Ammon's horn (tissue), 1 donor: Measurements from ENCODE around the gene RAPGEFL1.
A peak's percentile ranks its signal among the peaks of the same experiment; 100 is the strongest.
"Not testable (repeated sequence)": the region's sequence is repeated elsewhere in the genome, so short reads cannot be mapped to it uniquely, and the experiment has no call there.

ENCODE experiments used
- DNase-seq: peaks from one replicate; pipeline ENCODE4 v3.0.0-alpha.2; 2016; ENCODE audit warnings: low spot score

Gene RAPGEFL1

DNA sequence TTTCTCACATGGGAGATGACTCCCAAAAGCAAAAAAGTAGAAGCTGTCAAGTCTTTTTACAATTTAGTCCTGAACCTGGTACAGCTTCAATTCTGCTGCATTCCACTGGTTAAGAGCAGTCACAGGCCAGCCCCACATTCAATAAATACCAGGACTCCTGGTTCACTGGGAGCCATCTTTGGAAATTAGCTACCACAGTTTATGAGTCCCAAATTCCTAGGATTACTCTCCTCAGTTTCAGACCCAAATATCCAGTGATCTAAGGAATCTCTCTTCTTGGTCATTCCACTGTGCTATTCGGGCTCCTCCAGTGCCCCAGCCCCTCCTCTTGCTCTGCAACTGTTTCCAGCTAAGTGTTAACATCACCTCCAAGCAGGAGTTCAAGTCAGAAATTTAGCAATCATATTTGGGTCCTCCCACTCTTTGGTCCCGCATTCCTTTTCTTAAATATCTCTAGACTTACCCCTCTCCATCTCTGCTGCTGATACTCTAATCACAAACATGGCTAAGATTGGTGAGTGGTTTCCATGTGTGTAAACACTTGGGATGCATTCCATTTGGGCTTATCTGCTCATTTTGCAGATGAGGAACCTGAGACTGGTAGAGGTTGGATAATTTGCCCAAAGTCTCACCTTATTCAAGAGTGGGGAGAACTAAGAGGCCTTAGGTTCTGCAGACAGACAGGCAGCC is 32.3 kb downstream of the RAPGEFL1 start:
- DNase-seq, result no peak

DNA sequence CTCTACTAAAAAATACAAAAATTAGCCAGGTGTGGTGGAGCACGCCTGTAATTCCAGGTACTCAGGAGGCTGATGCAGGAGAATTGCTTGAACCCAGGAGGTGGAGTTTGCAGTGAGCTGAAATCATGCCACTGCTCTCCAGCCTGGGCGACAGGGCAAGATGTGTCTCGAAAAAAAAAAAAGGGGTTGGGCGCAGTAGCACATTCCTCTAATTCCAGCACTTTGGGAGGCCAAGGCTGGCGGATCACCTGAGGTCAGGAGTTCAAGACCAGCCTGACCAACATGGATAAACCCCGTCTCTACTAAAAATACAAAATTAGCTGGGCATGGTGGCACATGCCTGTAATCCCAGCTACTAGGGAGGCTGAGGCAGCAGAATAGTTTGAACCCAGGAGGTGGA is 36.6 kb downstream of the RAPGEFL1 start:
- DNase-seq, result not testable (repeated sequence)

DNA sequence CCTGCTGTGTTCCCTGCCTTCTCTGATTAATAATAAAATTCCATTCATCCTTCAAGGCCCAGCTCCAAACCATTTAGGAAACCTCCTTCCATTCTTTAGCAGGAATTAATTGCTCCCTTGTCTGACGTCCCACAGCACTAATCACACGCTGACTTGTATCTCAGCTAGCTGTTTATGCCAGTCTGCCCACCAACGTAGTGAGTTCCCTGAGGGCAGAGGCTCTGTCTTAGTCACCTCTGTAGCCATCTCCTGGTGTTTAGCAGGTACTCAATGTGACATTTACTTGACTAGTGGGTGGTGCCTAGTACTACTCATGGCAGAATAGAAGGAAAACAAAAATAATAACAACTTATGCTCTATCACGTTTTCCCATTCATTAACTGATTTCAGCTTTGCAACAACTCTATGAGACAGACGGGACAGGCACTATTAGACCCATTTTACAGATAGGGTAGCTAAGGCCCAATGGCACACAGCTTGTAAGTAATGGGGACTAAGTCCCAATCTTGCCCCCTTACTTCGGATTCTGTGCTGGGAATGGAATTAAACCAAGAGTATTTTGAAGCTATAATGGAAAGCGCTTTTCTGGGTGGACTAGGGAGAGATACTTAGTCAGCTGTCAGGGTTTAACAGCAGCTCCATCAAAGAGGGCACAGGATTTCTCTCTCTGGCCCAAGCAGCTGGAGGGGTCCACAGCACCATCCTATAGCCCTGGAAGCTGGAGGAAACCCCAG is 40.9 kb downstream of the RAPGEFL1 start:
- no peak for DNase-seq

DNA sequence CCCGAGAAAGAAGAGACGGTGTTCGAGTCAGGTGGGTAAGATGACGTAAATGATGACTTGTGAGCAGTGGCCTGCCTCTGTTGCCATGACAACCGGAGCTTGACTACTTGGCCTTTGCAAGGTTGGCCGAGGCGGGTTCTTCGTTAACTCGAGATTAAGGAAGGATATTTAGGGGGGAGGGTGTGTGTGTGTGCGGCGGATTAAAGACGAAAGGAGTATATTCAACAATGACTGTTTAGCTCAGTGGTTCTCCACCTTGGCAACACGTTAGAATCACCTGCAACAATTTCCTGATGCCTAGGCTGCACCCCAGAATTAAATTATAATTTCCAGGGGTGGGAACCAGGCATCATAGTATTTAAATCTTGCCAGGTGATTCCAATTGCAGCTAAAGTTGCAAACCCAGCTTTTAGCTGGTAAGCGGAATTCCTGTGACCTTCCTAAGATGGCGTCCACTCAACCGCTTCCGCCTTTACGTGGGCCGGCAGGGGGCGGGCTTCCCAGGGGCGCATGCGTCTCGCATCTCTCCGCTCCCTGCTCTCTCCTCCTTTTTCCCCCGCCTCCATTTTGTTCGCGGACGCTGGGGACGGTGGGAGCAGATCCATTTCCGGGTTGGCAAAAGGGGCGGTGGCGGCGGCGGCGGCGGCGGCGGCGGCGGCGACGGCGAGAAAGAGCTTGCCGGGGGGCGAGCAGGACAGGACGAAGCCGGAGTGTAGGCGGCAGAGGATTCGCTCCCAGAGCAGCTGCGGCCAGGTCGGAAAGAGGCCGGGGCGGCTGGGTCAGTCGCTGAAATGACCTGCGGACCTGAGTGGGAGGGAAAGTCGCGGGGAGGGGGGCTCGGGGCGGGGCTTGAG is 41.7 kb downstream of the RAPGEFL1 start, which contains the start of gene WIPF2:
TSS of gene WIPF2 (plus strand) at position 565 of the 854 bp plus-strand sequence. CDS start 37,156 bp downstream, outside the sequence.
- DNase-seq, result peak; percentile 96

DNA sequence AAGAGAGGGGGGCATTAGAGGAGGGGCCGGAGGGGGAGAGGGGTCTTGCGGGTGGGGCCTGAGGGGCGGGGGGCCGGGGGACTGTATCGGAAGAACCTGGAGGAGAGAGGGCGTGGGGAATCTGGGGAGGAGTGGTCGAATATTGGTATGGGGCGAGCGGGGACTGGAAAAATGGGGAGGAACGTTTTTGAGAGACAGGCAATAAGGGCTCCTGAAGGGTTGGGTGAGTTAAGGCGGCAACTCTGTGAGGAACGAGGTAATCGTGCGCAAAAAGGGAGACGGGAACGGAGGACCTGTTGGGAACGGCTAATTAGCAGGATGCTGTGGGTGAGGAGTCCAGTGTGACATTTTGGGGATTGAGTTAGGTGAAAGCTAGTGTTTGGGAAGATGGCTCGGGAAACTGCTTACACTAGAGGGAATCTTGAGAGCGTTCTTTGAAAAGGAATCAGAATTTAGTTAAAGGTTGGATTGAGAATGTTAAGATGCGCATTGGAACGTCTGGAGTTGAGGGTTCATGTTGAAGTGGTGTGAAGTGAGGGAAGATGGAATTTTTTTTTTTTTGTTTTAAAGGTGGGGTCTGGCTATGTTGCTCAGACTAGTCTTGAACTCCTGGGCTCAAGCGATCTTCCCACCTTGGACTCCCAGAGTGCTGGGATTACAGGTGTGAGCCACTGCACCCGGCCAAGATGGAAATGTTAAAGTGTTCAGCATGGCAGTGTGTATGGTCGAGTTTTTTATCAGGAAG is 42.5 kb downstream of the RAPGEFL1 start:
- DNase-seq, result peak; percentile 52

DNA sequence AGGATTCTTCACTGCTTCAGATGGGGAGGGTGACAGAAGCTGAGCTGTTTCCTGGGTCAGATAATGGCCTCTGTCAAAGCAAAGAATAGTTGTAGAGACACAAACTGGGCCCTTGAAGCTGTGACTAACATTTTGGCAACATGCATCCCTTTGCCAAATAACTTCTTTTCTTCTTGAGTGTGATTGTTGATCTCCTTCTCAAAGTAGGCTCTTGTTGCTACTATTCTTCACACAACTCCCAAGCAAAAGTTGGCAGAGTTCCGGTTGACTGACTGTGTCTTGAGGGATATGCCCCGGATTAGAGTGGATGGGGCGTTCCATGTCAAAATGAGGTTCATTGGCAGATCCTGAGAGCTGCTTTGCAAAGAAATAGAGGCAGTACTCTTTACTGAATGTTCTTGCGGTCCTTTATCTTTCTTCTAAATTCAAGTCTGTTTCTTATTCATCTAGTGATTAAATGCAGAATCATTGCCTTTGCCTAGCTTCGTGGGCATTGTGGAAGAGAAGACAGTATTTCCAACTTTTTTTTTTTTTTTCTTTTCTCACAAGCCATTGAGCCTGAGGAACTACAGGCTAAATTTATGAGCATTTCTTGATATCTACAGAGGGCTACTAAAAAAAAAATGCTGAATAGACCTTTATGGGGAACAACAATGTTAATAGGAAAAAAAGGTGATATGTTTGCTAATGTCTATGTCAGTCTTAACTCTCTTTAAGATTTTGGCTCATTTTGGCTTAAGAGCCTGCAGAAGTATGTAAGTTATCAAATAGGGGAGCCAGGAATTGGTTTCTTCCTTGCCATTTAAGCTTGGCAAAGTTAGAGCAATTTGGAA is 47.7 kb downstream of the RAPGEFL1 start:
- DNase-seq, result peak; percentile 77

DNA sequence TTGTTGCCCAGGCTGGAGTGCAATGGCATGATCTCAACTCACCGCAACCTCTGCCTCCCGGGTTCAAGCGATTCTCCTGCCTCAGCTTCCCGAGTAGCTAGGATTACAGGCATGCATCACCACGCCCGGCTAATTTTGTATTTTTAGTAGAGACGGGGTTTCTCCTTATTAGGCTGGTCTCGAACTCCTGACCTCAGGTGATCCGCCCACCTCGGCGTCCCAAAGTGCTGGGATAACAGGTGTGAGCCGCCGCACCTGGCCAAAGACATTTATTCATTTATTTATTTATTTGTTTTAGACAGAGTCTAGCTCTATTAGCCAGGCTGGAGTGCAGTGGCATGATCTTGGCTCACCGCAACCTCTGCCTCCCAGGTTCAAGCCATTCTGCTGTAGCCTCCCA is 51.9 kb downstream of the RAPGEFL1 start:
- DNase-seq, result not testable (repeated sequence)

DNA sequence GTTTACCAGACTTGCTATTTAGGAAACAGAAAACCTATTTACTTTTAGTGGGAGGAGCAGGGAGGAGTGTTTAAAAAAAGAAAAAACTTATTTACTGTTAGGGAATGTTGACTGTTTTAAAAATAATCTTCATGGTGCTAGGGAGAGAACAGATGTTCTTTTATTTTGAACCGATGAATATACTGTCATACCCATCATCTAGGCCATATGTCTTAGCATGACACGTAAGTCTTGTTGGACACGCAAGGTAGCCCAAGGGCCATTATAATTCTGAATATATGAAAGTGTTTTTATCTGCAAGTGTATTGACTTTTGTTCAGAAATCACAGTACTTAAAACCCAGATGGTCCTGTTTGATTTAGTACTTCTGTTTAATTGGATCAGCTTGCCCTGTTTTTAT is 53.4 kb downstream of the RAPGEFL1 start:
- DNase-seq, result no peak

DNA sequence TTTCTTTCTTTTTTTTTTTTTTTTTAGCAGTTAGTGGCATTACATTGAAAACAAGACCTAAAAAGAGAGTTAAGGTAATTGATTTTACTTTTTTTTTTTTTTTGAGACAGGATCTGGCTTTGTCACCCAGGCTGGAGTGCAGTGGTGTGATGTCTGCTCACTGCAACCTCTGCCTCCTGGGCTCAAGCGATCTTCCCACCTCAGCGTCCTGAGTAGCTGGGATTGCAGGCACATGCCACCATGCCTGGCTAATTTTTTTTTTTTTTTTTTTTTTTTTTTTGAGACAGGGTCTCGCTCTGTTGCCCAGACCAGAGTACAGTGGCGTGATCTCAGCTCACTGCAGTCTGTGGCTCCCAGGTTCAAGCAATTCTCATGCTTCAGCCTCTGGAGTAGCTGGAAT is 54.7 kb downstream of the RAPGEFL1 start:
- DNase-seq, result not testable (repeated sequence)

DNA sequence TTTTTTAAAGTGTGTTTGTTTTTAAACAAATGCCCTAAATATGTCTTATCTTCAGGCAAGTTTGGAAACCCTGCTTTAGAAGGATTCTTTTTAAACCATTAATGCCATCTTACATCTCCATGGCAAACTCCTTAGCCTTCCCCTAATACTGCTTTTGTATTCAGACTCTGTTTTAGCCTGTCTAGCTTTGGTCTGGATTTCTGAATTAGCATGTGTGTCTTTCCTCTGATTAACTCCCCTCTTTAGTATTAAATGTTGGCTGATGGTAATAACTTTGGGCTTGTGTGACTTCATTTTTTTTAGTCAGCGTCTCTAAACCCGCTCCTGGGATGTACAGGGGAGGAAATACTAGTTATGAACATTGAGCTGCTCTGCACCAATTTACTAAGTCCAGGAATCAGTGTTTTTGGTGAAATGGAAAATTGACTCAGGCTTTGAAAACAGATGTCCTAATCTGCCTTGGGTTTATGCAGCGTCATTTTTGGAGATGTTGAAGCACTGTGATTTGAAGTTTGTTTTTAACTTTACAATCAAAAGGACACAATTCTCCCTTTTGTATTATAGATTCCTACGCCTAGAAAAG is 64.1 kb downstream of the RAPGEFL1 start:
- DNase-seq, result peak; percentile 10

DNA sequence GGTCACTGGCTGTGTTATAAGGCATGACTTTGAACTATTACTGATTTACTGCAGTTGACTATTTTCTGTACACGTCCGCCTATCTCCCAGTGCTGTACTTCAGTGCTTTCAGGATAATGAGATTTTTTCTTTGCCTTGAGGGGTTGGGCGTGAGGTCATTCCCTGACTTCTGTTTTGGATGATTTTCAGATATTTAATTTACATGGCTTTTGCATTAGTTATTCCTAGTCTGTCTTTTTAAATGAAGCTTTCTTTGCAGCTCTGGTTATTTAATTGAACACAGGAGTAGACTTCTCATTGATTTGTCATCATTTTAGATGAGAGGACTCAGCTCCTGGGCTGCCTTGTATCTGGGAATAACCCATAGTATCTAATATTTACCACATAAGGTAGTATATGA is 65.5 kb downstream of the RAPGEFL1 start:
- no peak for DNase-seq

DNA sequence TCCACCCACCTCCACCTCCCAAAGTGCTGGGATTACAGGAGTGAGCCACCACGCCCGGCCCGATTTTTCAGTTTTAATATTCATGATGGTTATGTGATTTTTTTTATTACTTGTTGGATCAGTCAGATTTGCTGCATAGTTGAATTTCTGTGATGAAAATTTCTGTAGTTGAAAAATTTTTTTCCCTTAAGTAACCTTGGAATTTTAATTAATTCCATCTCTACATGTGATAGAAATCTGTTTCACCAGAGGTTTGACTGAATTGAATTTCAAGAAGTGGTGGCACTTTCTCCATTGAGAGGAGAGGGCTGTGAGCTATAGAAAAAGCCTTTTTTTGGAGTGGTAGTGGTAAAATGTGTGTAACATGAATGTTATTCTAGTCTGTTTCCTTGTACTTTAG is 66.5 kb downstream of the RAPGEFL1 start:
- no peak for DNase-seq

DNA sequence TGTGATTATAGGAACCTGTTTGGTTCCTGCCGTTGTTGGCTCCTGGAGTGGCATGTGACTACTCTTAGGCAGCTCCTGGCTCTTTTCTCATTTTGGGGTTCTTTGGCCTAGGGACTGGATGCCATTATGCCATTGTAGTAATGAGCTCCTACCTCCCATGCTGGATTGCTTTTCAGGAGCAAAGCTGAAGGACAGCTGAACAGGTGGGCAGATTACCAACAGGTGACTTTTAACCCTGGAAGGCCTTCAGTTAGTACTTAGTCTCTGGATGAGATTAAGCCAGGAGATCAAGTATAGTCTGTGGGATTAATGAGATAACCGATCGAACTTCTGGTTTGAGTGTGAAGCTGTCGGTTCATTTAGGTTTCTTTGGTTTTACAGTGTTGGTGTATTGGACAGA is 67.0 kb downstream of the RAPGEFL1 start:
- no peak for DNase-seq
